GM23248 (cell line): ENCODE results near the gene DEDD.

Experiments used
- EZH2 ChIP-seq: fragments of 200-600 bp; sonication (generic); IDR thresholded peaks from 2 replicates; pipeline ENCODE4 v1.6.1; 2018; ENCODE audit warnings: antibody characterized with exemption, mild to moderate bottlenecking; ENCODE audit not compliant: insufficient read depth, poor library complexity, severe bottlenecking
- EZH2phosphoT487 ChIP-seq: fragments of 200-600 bp; sonication (generic); IDR thresholded peaks from 2 replicates; pipeline ENCODE4 v1.6.1; 2018; ENCODE audit warnings: antibody characterized with exemption, moderate library complexity, mild to moderate bottlenecking, low read depth; ENCODE audit not compliant: insufficient read depth

GRCh38 chr1:161132410-161133219, at the start of gene DEDD:
- no peak for TF ChIP-seq EZH2
- no peak for TF ChIP-seq EZH2phosphoT487
